GM23338 (cell line): ENCODE results near the gene SLC5A2. TPM values are rescaled to one million over a fixed set of nuclear protein-coding genes. Genes with fewer than 3 reads are reported as not detected.

Experiments
- ATAC-seq: fragments of 200-7000 bp; cut with Tn5 transposase; 3 replicates; pipeline ENCODE4 v1.9.1; 2020
- DNase-seq: peaks from one replicate; pipeline ENCODE4 v3.0.0-alpha.2; 2015; ENCODE audit warnings: low spot score
- H2AFZ ChIP-seq: fragments of 200-600 bp; sonication (generic); 2 replicates; pipeline ENCODE4 v1.8.0; 2016; ENCODE audit warnings: antibody characterized with exemption, mild to moderate bottlenecking, moderate library complexity
- H3F3A ChIP-seq: fragments of 200-600 bp; sonication (generic); replicated peaks from 2 replicates; pipeline ENCODE4 v1.8.0; 2017; ENCODE audit warnings: antibody characterized with exemption, mixed run types, low read depth
- H3K27ac ChIP-seq: fragments of 200-600 bp; sonication (generic); 2 replicates; pipeline ENCODE4 v1.6.1; 2016; ENCODE audit warnings: low read depth
- H3K27me3 ChIP-seq: fragments of 200-600 bp; sonication (generic); 2 replicates; pipeline ENCODE4 v1.8.0; 2016; ENCODE audit warnings: mild to moderate bottlenecking, mixed run types, moderate library complexity; ENCODE audit not compliant: insufficient read depth
- H3K36me3 ChIP-seq: fragments of 200-600 bp; sonication (generic); 2 replicates; pipeline ENCODE4 v1.8.0; 2016; ENCODE audit warnings: mild to moderate bottlenecking; ENCODE audit not compliant: insufficient read depth
- H3K4me1 ChIP-seq: fragments of 200-600 bp; sonication (generic); 2 replicates; pipeline ENCODE4 v1.8.0; 2016; ENCODE audit warnings: mild to moderate bottlenecking, moderate library complexity; ENCODE audit not compliant: insufficient read depth
- H3K4me2 ChIP-seq: fragments of 200-600 bp; sonication (generic); 2 replicates; pipeline ENCODE4 v1.7.1; 2017; ENCODE audit warnings: mixed run types
- H3K4me3 ChIP-seq: fragments of 200-600 bp; sonication (generic); 2 replicates; pipeline ENCODE4 v1.6.1; 2016; ENCODE audit warnings: mixed run types
- H3K79me2 ChIP-seq: fragments of 200-600 bp; sonication (generic); replicated peaks from 2 replicates; pipeline ENCODE4 v1.8.0; 2017; ENCODE audit warnings: mild to moderate bottlenecking; ENCODE audit not compliant: insufficient read depth
- H3K9me2 ChIP-seq: fragments of 200-600 bp; sonication (generic); 2 replicates; pipeline ENCODE4 v1.8.0; 2017; ENCODE audit not compliant: insufficient read depth
- H4K20me1 ChIP-seq: fragments of 200-600 bp; sonication (generic); replicated peaks from 2 replicates; pipeline ENCODE4 v1.8.0; 2017; ENCODE audit warnings: mild to moderate bottlenecking; ENCODE audit not compliant: insufficient read depth
- H3K27ac Mint-ChIP-seq: 2 replicates; pipeline ENCODE4 v1.8.0; 2020; ENCODE audit warnings: inconsistent platforms, mild to moderate bottlenecking, moderate library complexity, mixed read lengths
- H3K27me3 Mint-ChIP-seq: 3 replicates; pipeline ENCODE4 v1.8.0; 2022; ENCODE audit warnings: low read depth, mild to moderate bottlenecking, moderate library complexity, mixed read lengths, inconsistent platforms; ENCODE audit not compliant: insufficient read depth, poor library complexity
- H3K36me3 Mint-ChIP-seq: 3 replicates; pipeline ENCODE4 v1.8.0; 2021; ENCODE audit warnings: low read depth, mild to moderate bottlenecking, inconsistent platforms, moderate library complexity, mixed read lengths
- H3K4me1 Mint-ChIP-seq: 3 replicates; pipeline ENCODE4 v1.8.0; 2020; ENCODE audit warnings: mild to moderate bottlenecking, inconsistent platforms, mixed read lengths
- H3K4me3 Mint-ChIP-seq: 3 replicates; pipeline ENCODE4 v1.8.0; 2021; ENCODE audit warnings: moderate library complexity, mild to moderate bottlenecking, inconsistent platforms, mixed read lengths
- H3K9me3 Mint-ChIP-seq: 3 replicates; pipeline ENCODE4 v1.8.0; 2020; ENCODE audit warnings: moderate library complexity, mild to moderate bottlenecking, inconsistent platforms, mixed read lengths
- CREB1 ChIP-seq: fragments of 250-450 bp; sonication (Bioruptor Pico); IDR thresholded peaks from 2 replicates; pipeline ENCODE4 v1.5.0; 2020; ENCODE audit warnings: low read depth, mild to moderate bottlenecking, moderate library complexity
- EZH2 ChIP-seq: fragments of 200-600 bp; sonication (generic); IDR thresholded peaks from one replicate; pipeline ENCODE4 v1.8.0; 2017; ENCODE audit warnings: antibody characterized with exemption, mild to moderate bottlenecking, low read depth; ENCODE audit not compliant: unreplicated experiment
- EZH2phosphoT487 ChIP-seq: fragments of 200-600 bp; sonication (generic); IDR thresholded peaks from one replicate; pipeline ENCODE4 v1.8.1; 2018; ENCODE audit warnings: antibody characterized with exemption; ENCODE audit not compliant: unreplicated experiment
- JUNB ChIP-seq: IDR thresholded peaks from one replicate; pipeline ENCODE4 v1.6.1; 2016; ENCODE audit warnings: antibody characterized with exemption; ENCODE audit not compliant: unreplicated experiment
- NANOG ChIP-seq: IDR thresholded peaks from 2 replicates; pipeline ENCODE4 v1.6.1; 2016; ENCODE audit warnings: antibody characterized with exemption, borderline replicate concordance
- POLR2AphosphoS5 ChIP-seq: IDR thresholded peaks from 2 replicates; pipeline ENCODE4 v1.6.1; 2016; ENCODE audit warnings: antibody characterized with exemption, low read depth
- REST ChIP-seq: IDR thresholded peaks from one replicate; pipeline ENCODE4 v1.6.1; 2018; ENCODE audit warnings: antibody characterized with exemption; ENCODE audit not compliant: unreplicated experiment
- STAT1 ChIP-seq: IDR thresholded peaks from one replicate; pipeline ENCODE4 v1.6.1; 2016; ENCODE audit warnings: antibody characterized with exemption; ENCODE audit not compliant: unreplicated experiment
- ZNF331 ChIP-seq: fragments of 250-450 bp; sonication (Bioruptor Pico); IDR thresholded peaks from 2 replicates; pipeline ENCODE4 v1.5.0; 2020; ENCODE audit warnings: low read depth, mild to moderate bottlenecking, moderate library complexity
- polyA plus RNA-seq: library from polyadenylated mRNA; unstranded; fragments of >200 nt; fragmentation: Nextera tagmentation; extraction: Ambion mirVana; gene quantifications from 2 replicates; pipeline ENCODE4 v1.2.1, GENCODE V29; 2016
- total RNA-seq: library from RNA; depleted of rRNA; stranded (reverse); fragments of >200 nt; shearing (Covaris generic); gene quantifications from 2 replicates; pipeline ENCODE4 v1.2.3, GENCODE V29; 2014
- TF ChIP-seq, protein P1 (sequence below): IDR thresholded peaks from 2 replicates; pipeline ENCODE4 v1.6.1; 2016; ENCODE audit warnings: antibody characterized with exemption
- TF ChIP-seq, protein P2 (sequence below), 2 experiments: fragments of 200-600 bp in 1 of 2; sonication (generic) in 1 of 2; conservative IDR thresholded peaks; 2 replicates each; pipeline versions ENCODE4 v1.5.1 to v1.6.1; 2016 to 2017; ENCODE audit warnings: antibody characterized with exemption in 2 of 2, low read depth in 2 of 2, mild to moderate bottlenecking in 2 of 2, moderate library complexity in 1 of 2

The SLC5A2 gene
- total and polyA plus RNA-seq, 2 experiments from 2014 or later: 0.76 to 3.6 TPM

- TF ChIP-seq POLR2AphosphoS5 (no peak), JUNB (no peak)
- TF ChIP-seq, protein P1, sequence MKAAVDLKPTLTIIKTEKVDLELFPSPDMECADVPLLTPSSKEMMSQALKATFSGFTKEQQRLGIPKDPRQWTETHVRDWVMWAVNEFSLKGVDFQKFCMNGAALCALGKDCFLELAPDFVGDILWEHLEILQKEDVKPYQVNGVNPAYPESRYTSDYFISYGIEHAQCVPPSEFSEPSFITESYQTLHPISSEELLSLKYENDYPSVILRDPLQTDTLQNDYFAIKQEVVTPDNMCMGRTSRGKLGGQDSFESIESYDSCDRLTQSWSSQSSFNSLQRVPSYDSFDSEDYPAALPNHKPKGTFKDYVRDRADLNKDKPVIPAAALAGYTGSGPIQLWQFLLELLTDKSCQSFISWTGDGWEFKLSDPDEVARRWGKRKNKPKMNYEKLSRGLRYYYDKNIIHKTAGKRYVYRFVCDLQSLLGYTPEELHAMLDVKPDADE: no peak
These were observed 3.2 kb upstream of the SLC5A2 start (continued) for GRCh38 chr16:31479751-31480150.

DNA sequence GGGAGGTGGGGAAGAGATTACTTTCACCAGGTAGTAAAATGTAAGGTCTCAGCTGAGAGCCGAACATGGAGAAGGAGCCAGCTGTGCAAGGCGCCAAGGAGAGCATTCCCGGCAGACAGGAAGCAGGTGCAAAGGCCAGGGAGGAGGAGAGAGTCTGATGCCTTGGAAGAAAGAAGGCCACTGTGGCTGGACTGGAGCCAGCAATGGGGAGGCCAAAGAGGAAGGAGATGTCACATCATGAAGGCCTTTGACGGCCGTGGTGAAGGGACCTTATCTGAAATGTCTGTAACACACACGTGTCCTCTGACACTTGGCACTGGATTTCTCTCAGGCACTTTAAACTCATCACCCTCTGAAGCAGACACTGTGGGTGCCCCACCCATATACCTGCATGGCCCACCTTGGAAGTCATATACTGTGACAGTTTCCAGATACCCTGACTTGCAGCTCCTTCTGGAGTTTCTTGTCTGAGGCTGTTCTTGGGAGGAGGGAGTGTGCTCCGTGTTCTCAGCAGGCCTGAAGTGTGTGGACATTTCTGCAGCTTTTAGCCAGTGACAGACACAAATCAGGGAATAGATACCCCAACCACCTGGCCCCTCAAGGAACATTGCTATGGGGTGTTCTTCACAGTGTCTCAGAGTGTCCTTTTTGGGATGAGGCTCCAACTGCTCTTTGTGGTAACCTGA is 1.9 kb upstream of the SLC5A2 start:
- no peaks in the 10 kb centered on the region for H3K9me2 ChIP-seq
- ATAC-seq (no peak), DNase-seq (no peak)
- H3K27ac ChIP-seq: no peak overlapping the region
- no peak overlapping the region for H3K4me3 ChIP-seq
- peaks cover 50% of the 10 kb centered on the region for H3K27me3 Mint-ChIP-seq
- no peaks in the 10 kb centered on the region; the same call in 1 of the 2 replicates for H3K4me1 ChIP-seq
- peaks cover 8% of the 10 kb centered on the region; the same call in 1 of the 2 replicates for H3F3A ChIP-seq
- no peak overlapping the region for H3K27ac Mint-ChIP-seq
- H3K79me2 ChIP-seq: no peaks in the 10 kb centered on the region
- H2AFZ ChIP-seq: no peak overlapping the region
- H3K27me3 ChIP-seq: peaks cover 64% of the 10 kb centered on the region
- H3K4me1 Mint-ChIP-seq: peaks cover 21% of the 10 kb centered on the region; the same call in 2 of the 3 replicates
- H3K4me3 Mint-ChIP-seq: no peak overlapping the region
- no peaks in the 10 kb centered on the region for H3K9me3 Mint-ChIP-seq
- no peak overlapping the region for H3K4me2 ChIP-seq
- no peaks in the 10 kb centered on the region for H3K36me3 ChIP-seq
- no peaks in the 10 kb centered on the region for H3K36me3 Mint-ChIP-seq
- no peaks in the 10 kb centered on the region for H4K20me1 ChIP-seq
- no peak for TF ChIP-seq ZNF331
- no peak for TF ChIP-seq EZH2
- TF ChIP-seq EZH2phosphoT487: no peak
- TF ChIP-seq, protein P2, sequence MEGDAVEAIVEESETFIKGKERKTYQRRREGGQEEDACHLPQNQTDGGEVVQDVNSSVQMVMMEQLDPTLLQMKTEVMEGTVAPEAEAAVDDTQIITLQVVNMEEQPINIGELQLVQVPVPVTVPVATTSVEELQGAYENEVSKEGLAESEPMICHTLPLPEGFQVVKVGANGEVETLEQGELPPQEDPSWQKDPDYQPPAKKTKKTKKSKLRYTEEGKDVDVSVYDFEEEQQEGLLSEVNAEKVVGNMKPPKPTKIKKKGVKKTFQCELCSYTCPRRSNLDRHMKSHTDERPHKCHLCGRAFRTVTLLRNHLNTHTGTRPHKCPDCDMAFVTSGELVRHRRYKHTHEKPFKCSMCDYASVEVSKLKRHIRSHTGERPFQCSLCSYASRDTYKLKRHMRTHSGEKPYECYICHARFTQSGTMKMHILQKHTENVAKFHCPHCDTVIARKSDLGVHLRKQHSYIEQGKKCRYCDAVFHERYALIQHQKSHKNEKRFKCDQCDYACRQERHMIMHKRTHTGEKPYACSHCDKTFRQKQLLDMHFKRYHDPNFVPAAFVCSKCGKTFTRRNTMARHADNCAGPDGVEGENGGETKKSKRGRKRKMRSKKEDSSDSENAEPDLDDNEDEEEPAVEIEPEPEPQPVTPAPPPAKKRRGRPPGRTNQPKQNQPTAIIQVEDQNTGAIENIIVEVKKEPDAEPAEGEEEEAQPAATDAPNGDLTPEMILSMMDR (conservative IDR thresholded peaks at IDR 0.05; ENCODE audit: low read depth in 2 of 2): no peak
- TF ChIP-seq REST: no peak
- TF ChIP-seq NANOG: no peak
- TF ChIP-seq STAT1: no peak
- TF ChIP-seq, protein P1: no peak
- TF ChIP-seq POLR2AphosphoS5: no peak
- no peak for TF ChIP-seq JUNB
- no peak for TF ChIP-seq CREB1 (CRISPR knock-in tag)
